CD14-positive monocyte (primary cell): ENCODE data around the gene MATCAP1. TPM values are rescaled to one million over a fixed set of nuclear protein-coding genes. Genes with fewer than 3 reads are reported as not detected.

Experiments
- DNase-seq, 3 donors: peaks; one replicate each; pipeline ENCODE4 v3.0.0-alpha.2; 2011 to 2022
- H2AFZ ChIP-seq: 2 replicates; pipeline ENCODE4 v1.6.0; 2012; ENCODE audit warnings: mild to moderate bottlenecking, low read depth, low read length, inconsistent platforms; ENCODE audit not compliant: insufficient read depth, poor library complexity, severe bottlenecking
- H3K27ac ChIP-seq, 2 donors: 1 replicate in 1 of 2; 2 replicates in 1 of 2; pipeline ENCODE4 v1.5.1; 2012 to 2013; ENCODE audit warnings: low read length in 2 of 2, control low read depth in 1 of 2, inconsistent platforms in 1 of 2, low read depth in 1 of 2, mild to moderate bottlenecking in 1 of 2
- H3K27me3 ChIP-seq, 2 donors: one replicate each; pipeline versions ENCODE4 v1.6.0 to v1.6.1; 2011 to 2013; ENCODE audit warnings: low read length in 2 of 2; ENCODE audit not compliant: control insufficient read depth in 2 of 2, insufficient read depth in 2 of 2
- H3K36me3 ChIP-seq, 2 donors: replicated peaks in 1 of 2; 1 replicate in 1 of 2; 2 replicates in 1 of 2; pipeline versions ENCODE4 v1.5.1 to v1.6.1; 2012 to 2013; ENCODE audit warnings: low read length in 2 of 2, control low read depth in 1 of 2, inconsistent platforms in 1 of 2, mild to moderate bottlenecking in 1 of 2; ENCODE audit not compliant: insufficient read depth in 2 of 2, control insufficient read depth in 1 of 2
- H3K4me1 ChIP-seq, 2 donors: 1 replicate in 1 of 2; 2 replicates in 1 of 2; pipeline versions ENCODE4 v1.5.1 to v1.6.1; 2012 to 2013; ENCODE audit warnings: low read length in 2 of 2, control low read depth in 1 of 2, inconsistent platforms in 1 of 2, mild to moderate bottlenecking in 1 of 2, moderate library complexity in 1 of 2; ENCODE audit not compliant: insufficient read depth in 2 of 2, control insufficient read depth in 1 of 2
- H3K4me2 ChIP-seq: replicated peaks from 2 replicates; pipeline ENCODE3; 2012; ENCODE audit warnings: low read length, moderate library complexity, mild to moderate bottlenecking; ENCODE audit not compliant: poor library complexity, severe bottlenecking; ENCODE audit errors: extremely low read depth
- H3K4me3 ChIP-seq, 3 experiments: fragments of 200-600 bp in 1 of 3; sonication (generic) in 1 of 3; replicated peaks in 1 of 3; 1 replicate in 2 of 3; 2 replicates in 1 of 3; pipeline ENCODE4 v1.5.1; 2011 to 2013; ENCODE audit warnings: low read length in 3 of 3, mild to moderate bottlenecking in 3 of 3, control low read depth in 2 of 3, low read depth in 2 of 3, inconsistent platforms in 1 of 3, moderate library complexity in 1 of 3
- H3K79me2 ChIP-seq: 2 replicates; pipeline ENCODE4 v1.6.0; 2012; ENCODE audit warnings: mild to moderate bottlenecking, control low read depth, inconsistent platforms, low read length, moderate library complexity; ENCODE audit not compliant: insufficient read depth
- H3K9ac ChIP-seq: 2 replicates; pipeline ENCODE4 v1.6.0; 2017; ENCODE audit warnings: low read length, mild to moderate bottlenecking; ENCODE audit not compliant: insufficient read depth, poor library complexity, severe bottlenecking
- H3K9me3 ChIP-seq, 2 donors: replicated peaks in 1 of 2; 1 replicate in 1 of 2; 2 replicates in 1 of 2; pipeline versions ENCODE4 v1.5.1 to v1.6.1; 2012 to 2013; ENCODE audit warnings: low read length in 2 of 2, control low read depth in 1 of 2; ENCODE audit not compliant: control insufficient read depth in 1 of 2, insufficient read depth in 1 of 2
- H4K20me1 ChIP-seq: 2 replicates; pipeline ENCODE4 v1.6.0; 2012; ENCODE audit warnings: mild to moderate bottlenecking, low read length, control low read depth, moderate library complexity; ENCODE audit not compliant: insufficient read depth
- H3K27ac Mint-ChIP-seq, 7 donors: one replicate each; pipeline ENCODE4 v1.8.0; 2020; ENCODE audit warnings: mild to moderate bottlenecking in 7 of 7, mixed read lengths in 7 of 7, moderate library complexity in 6 of 7, inconsistent platforms in 2 of 7
- H3K27me3 Mint-ChIP-seq, 3 donors: one replicate each; pipeline ENCODE4 v1.8.0; 2021 to 2022; ENCODE audit warnings: low read depth in 3 of 3, mild to moderate bottlenecking in 3 of 3, mixed read lengths in 3 of 3, moderate library complexity in 3 of 3, inconsistent platforms in 1 of 3
- H3K36me3 Mint-ChIP-seq, 2 donors: one replicate each; pipeline ENCODE4 v1.8.0; 2020; ENCODE audit warnings: mixed read lengths in 2 of 2, inconsistent platforms in 1 of 2, mild to moderate bottlenecking in 1 of 2
- H3K4me1 Mint-ChIP-seq: one replicate; pipeline ENCODE4 v1.8.0; 2020; ENCODE audit warnings: mild to moderate bottlenecking, mixed read lengths
- H3K4me3 Mint-ChIP-seq, 2 donors: one replicate each; pipeline ENCODE4 v1.8.0; 2020; ENCODE audit warnings: mild to moderate bottlenecking in 2 of 2, mixed read lengths in 2 of 2, moderate library complexity in 1 of 2
- H3K9me3 Mint-ChIP-seq, 7 donors: one replicate each; pipeline ENCODE4 v1.8.0; 2020 to 2022; ENCODE audit warnings: mixed read lengths in 7 of 7, mild to moderate bottlenecking in 6 of 7, moderate library complexity in 6 of 7, inconsistent platforms in 2 of 7
- WGBS: methylation state at CpG from one replicate; pipeline ENCODE4 v1.1.5; 2013; ENCODE audit warnings: missing lambda C conversion rate; ENCODE audit not compliant: insufficient coverage; 5-methylcytosine and 5-hydroxymethylcytosine counted together
- intact Hi-C, 2 donors: fragments of 100-400 bp; cut with micrococcal nuclease; formaldehyde crosslinking; loops; one replicate each; pipeline versions ENCODE4 v1.15.0 to v1.15.1; 2023
- polyA plus RNA-seq, 3 donors: library from polyadenylated mRNA; depleted of rRNA in 1 of 3; unstranded in 2 of 3; stranded (reverse) in 1 of 3; fragments of 300-500 nt in 2 of 3; fragments of >200 nt in 1 of 3; fragmentation: Illumina TruSeq in 2 of 3; gene quantifications; 1 replicate in 2 of 3; 2 replicates in 1 of 3; pipeline ENCODE4 v1.2.3, GENCODE V29; 2012 to 2021
- TF ChIP-seq, protein P1 (sequence below): fragments of 200-600 bp; IDR thresholded peaks from one replicate; pipeline ENCODE4 v1.8.0; 2022; ENCODE audit warnings: antibody characterized with exemption, mild to moderate bottlenecking

The MATCAP1 gene
- polyA plus RNA-seq, 3 donors: 0.58 to 43.3 (median 0.99) TPM

DNA sequence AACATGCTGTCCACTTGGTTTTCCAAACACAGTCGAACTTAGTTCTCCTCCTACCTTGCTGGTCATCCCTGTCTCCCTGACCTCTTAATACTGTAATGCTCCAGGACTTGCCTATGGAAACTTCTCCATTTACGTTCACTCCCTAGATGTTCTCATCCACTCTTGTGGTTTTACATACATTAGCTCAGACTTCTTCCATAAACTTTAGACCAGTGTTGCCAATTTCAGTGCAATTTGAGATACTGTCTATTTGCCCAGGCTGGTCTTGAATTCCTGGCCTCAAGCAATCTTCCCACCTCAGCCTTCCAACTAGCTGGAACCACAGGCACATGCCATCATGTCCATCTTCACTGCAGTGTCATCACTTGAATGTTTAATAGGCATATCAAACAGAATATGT is 1.5 kb downstream of the MATCAP1 start:
- H3K36me3 ChIP-seq: no peaks in the 10 kb centered on the region
- no peak overlapping the region for H3K27ac ChIP-seq

DNA sequence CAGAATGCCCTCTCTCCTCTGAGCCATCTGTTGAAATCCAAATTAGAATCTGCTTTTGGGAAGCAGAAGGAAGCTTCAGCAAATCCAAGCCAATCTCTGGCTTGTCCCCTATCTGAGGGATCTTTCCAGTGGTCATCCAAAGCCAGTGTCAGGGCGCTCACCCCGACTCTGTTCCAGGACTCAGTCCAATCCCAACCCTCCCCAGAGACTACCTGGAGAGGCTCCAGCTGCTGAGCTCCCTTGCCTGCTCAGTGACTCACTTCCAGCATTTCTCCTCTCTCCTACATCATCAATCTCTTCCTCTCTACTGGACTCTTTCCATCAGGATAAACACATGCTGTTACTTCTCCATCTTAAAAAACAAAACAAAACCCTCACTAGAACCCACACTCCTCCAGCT is 2.4 kb downstream of the MATCAP1 start:
- H3K79me2 ChIP-seq: peaks cover 8% of the 10 kb centered on the region
- Mint-ChIP-seq H3K27ac (no peak overlapping the region), H3K36me3 (peaks cover 16 to 21% of the 10 kb centered on the region in 2 donors), H3K4me1 (peaks cover 22% of the 10 kb centered on the region), H3K27me3 (peaks cover 22 to 57% (median 36%) of the 10 kb centered on the region in 3 donors), H3K9me3 (peaks cover 0 to 10% (median 3%) of the 10 kb centered on the region in 7 donors), H3K4me3 (no peak overlapping the region)
- H3K27ac ChIP-seq: no peak overlapping the region
- no peak for DNase-seq
- peaks cover 19% of the 10 kb centered on the region for H4K20me1 ChIP-seq
- H3K9me3 ChIP-seq: no peaks in the 10 kb centered on the region
- intact Hi-C loops: no loop called here
- TF ChIP-seq, protein P1, sequence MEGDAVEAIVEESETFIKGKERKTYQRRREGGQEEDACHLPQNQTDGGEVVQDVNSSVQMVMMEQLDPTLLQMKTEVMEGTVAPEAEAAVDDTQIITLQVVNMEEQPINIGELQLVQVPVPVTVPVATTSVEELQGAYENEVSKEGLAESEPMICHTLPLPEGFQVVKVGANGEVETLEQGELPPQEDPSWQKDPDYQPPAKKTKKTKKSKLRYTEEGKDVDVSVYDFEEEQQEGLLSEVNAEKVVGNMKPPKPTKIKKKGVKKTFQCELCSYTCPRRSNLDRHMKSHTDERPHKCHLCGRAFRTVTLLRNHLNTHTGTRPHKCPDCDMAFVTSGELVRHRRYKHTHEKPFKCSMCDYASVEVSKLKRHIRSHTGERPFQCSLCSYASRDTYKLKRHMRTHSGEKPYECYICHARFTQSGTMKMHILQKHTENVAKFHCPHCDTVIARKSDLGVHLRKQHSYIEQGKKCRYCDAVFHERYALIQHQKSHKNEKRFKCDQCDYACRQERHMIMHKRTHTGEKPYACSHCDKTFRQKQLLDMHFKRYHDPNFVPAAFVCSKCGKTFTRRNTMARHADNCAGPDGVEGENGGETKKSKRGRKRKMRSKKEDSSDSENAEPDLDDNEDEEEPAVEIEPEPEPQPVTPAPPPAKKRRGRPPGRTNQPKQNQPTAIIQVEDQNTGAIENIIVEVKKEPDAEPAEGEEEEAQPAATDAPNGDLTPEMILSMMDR: no peak
- no peak overlapping the region for H3K4me3 ChIP-seq
- no peak overlapping the region for H3K4me2 ChIP-seq
- H3K27me3 ChIP-seq: peaks cover 3 to 29% of the 10 kb centered on the region in 2 donors
- H3K9ac ChIP-seq: no peak overlapping the region
- 100% methylated on average over 2 of the region's 2 CpGs for WGBS
- H2AFZ ChIP-seq: no peak overlapping the region
- peaks cover 49 to 59% of the 10 kb centered on the region in 2 donors for H3K4me1 ChIP-seq
- H3K36me3 ChIP-seq: no peaks in the 10 kb centered on the region

More for the DNA sequence above, 1.5 kb downstream of the MATCAP1 start:
- DNase-seq: no peak
- Histone ChIP-seq H3K4me1 (peaks cover 49 to 59% of the 10 kb centered on the region in 2 donors), H4K20me1 (peaks cover 11% of the 10 kb centered on the region), H3K79me2 (peaks cover 8% of the 10 kb centered on the region), H3K4me3 (no peak overlapping the region), H3K9me3 (no peaks in the 10 kb centered on the region), H3K27me3 (peaks cover 3 to 20% of the 10 kb centered on the region in 2 donors), H3K9ac (no peak overlapping the region), H2AFZ (no peak overlapping the region), H3K4me2 (no peak overlapping the region)
- H3K36me3 Mint-ChIP-seq: peaks cover 11 to 14% of the 10 kb centered on the region in 2 donors
- H3K4me3 Mint-ChIP-seq: no peak overlapping the region
- H3K27me3 Mint-ChIP-seq: peaks cover 16 to 55% (median 32%) of the 10 kb centered on the region in 3 donors
- TF ChIP-seq, protein P1: no peak
- peaks cover 22% of the 10 kb centered on the region for H3K4me1 Mint-ChIP-seq
- no peak overlapping the region for H3K27ac Mint-ChIP-seq
- intact Hi-C loops: no loop called here
- H3K9me3 Mint-ChIP-seq: peaks cover 0 to 7% (median 3%) of the 10 kb centered on the region in 7 donors
- 71% methylated on average over 2 of the region's 2 CpGs for WGBS
